Endodermal cell (in vitro differentiated cells): ENCODE data around the gene GALNT14. TPM values are rescaled to one million over a fixed set of nuclear protein-coding genes. Genes with fewer than 3 reads are reported as not detected.

Experiments used
- DNase-seq: peaks from one replicate; pipeline ENCODE4 v3.0.0-alpha.2; 2017
- H3K27ac ChIP-seq: 2 replicates; pipeline ENCODE4 v1.5.1; 2013; ENCODE audit warnings: mild to moderate bottlenecking, low read depth, low read length, moderate library complexity
- H3K27me3 ChIP-seq: 2 replicates; pipeline ENCODE4 v1.6.1; 2013; ENCODE audit warnings: mild to moderate bottlenecking, low read length, moderate library complexity; ENCODE audit not compliant: insufficient read depth, control insufficient read depth, poor library complexity, severe bottlenecking
- H3K36me3 ChIP-seq: 2 replicates; pipeline ENCODE4 v1.7.0; 2013; ENCODE audit warnings: mild to moderate bottlenecking, low read length, moderate library complexity; ENCODE audit not compliant: control insufficient read depth, insufficient read depth
- H3K4me1 ChIP-seq: one replicate; pipeline ENCODE4 v1.7.0; 2013; ENCODE audit warnings: low read length; ENCODE audit not compliant: control insufficient read depth, insufficient read depth
- H3K4me3 ChIP-seq: 2 replicates; pipeline ENCODE4 v1.5.1; 2013; ENCODE audit warnings: mild to moderate bottlenecking, low read length, moderate library complexity
- H3K9ac ChIP-seq: 2 replicates; pipeline ENCODE4 v1.6.1; 2013; ENCODE audit warnings: mild to moderate bottlenecking, low read length, moderate library complexity; ENCODE audit not compliant: poor library complexity, severe bottlenecking; ENCODE audit errors: extremely low read depth
- H3K9me3 ChIP-seq: 2 replicates; pipeline ENCODE4 v1.6.1; 2013; ENCODE audit warnings: mild to moderate bottlenecking, low read length, moderate library complexity; ENCODE audit not compliant: control insufficient read depth
- H3K27ac Mint-ChIP-seq: 2 replicates; pipeline ENCODE4 v1.8.0; 2020; ENCODE audit warnings: mixed read lengths
- H3K27me3 Mint-ChIP-seq: 2 replicates; pipeline ENCODE4 v1.8.0; 2021; ENCODE audit warnings: mild to moderate bottlenecking, mixed read lengths; ENCODE audit not compliant: insufficient read depth
- H3K36me3 Mint-ChIP-seq: 2 replicates; pipeline ENCODE4 v1.8.0; 2020; ENCODE audit warnings: low read depth, mixed read lengths
- H3K4me1 Mint-ChIP-seq: 2 replicates; pipeline ENCODE4 v1.8.0; 2020; ENCODE audit warnings: mixed read lengths
- H3K4me3 Mint-ChIP-seq: 2 replicates; pipeline ENCODE4 v1.8.0; 2020; ENCODE audit warnings: mild to moderate bottlenecking, moderate library complexity, mixed read lengths
- H3K9me3 Mint-ChIP-seq: 2 replicates; pipeline ENCODE4 v1.8.0; 2020; ENCODE audit warnings: mild to moderate bottlenecking, mixed read lengths
- CTCF ChIP-seq: fragments of 200-600 bp; sonication (generic); conservative IDR thresholded peaks from 2 replicates; pipeline ENCODE4 v1.5.0; 2021; ENCODE audit warnings: antibody characterized with exemption, mild to moderate bottlenecking
- WGBS, 2 experiments: methylation state at CpG; one replicate each; pipeline versions ENCODE4 v1.1.5 to v1.1.7; 2013; ENCODE audit warnings: missing lambda C conversion rate in 2 of 2, mixed read lengths in 1 of 2; ENCODE audit not compliant: insufficient coverage in 1 of 2, insufficient read length in 1 of 2; 5-methylcytosine and 5-hydroxymethylcytosine counted together
- total RNA-seq, 2 donors: library from RNA; stranded (reverse); fragmentation: NEBNext Ultra II Directional in 1 of 2; extraction: Animal tissue kit (Norgen Biotek cat#: 25700) in 1 of 2; gene quantifications; 2 replicates in 1 of 2; 3 replicates in 1 of 2; pipeline ENCODE4 v1.2.1, GENCODE V29; 2021

The GALNT14 gene
- total RNA-seq, 2 donors from 2014 or later, result 1.4 TPM

GRCh38 chr2:31014516-31014915, 123.7 kb downstream of the GALNT14 start:
- H3K36me3 Mint-ChIP-seq, result no peaks in the 10 kb centered on the region
- H3K4me1 ChIP-seq, result no peaks in the 10 kb centered on the region
- no peaks in the 10 kb centered on the region for H3K27me3 ChIP-seq
- H3K4me1 Mint-ChIP-seq, result no peaks in the 10 kb centered on the region
- H3K27ac ChIP-seq, result no peak overlapping the region
- no peaks in the 10 kb centered on the region for H3K9me3 Mint-ChIP-seq
- no peak overlapping the region for H3K4me3 Mint-ChIP-seq
- H3K36me3 ChIP-seq, result no peaks in the 10 kb centered on the region
- no peak overlapping the region for H3K4me3 ChIP-seq
- no peaks in the 10 kb centered on the region for H3K9me3 ChIP-seq
- 97 to 100% methylated on average over 1 to 4 of the region's 4 CpGs for WGBS, 2 experiments
- no peak for TF ChIP-seq CTCF
- no peak overlapping the region for H3K27ac Mint-ChIP-seq
- no peak for DNase-seq
- H3K27me3 Mint-ChIP-seq, result no peaks in the 10 kb centered on the region
- H3K9ac ChIP-seq, result no peak overlapping the region

- Mint-ChIP-seq H3K4me3 (no peak overlapping the region), H3K36me3 (no peaks in the 10 kb centered on the region), H3K27me3 (no peaks in the 10 kb centered on the region), H3K4me1 (no peaks in the 10 kb centered on the region), H3K9me3 (no peaks in the 10 kb centered on the region), H3K27ac (no peak overlapping the region)
- 92 to 93% methylated on average over 8 of the region's 8 CpGs for WGBS, 2 experiments
- Histone ChIP-seq H3K27ac (no peak overlapping the region), H3K9me3 (no peaks in the 10 kb centered on the region), H3K9ac (no peak overlapping the region), H3K27me3 (no peaks in the 10 kb centered on the region), H3K36me3 (no peaks in the 10 kb centered on the region), H3K4me3 (no peak overlapping the region), H3K4me1 (no peaks in the 10 kb centered on the region)
- no peak for TF ChIP-seq CTCF
- DNase-seq, result no peak
Measured at GRCh38 chr2:31013301-31013700, 124.9 kb downstream of the GALNT14 start.

- no peak for DNase-seq
- Histone ChIP-seq H3K27ac (no peak overlapping the region), H3K4me1 (no peaks in the 10 kb centered on the region), H3K36me3 (no peaks in the 10 kb centered on the region), H3K4me3 (no peak overlapping the region), H3K27me3 (no peaks in the 10 kb centered on the region), H3K9ac (no peak overlapping the region), H3K9me3 (no peaks in the 10 kb centered on the region)
- no peak overlapping the region for H3K27ac Mint-ChIP-seq
- H3K4me3 Mint-ChIP-seq, result no peak overlapping the region
- 100% methylated on average over 1 of the region's 1 CpG; no CpG with 5 or more reads in 1 of the 2 experiments for WGBS, 2 experiments
- no peaks in the 10 kb centered on the region for H3K36me3 Mint-ChIP-seq
- H3K9me3 Mint-ChIP-seq, result no peaks in the 10 kb centered on the region
- no peaks in the 10 kb centered on the region for H3K27me3 Mint-ChIP-seq
- H3K4me1 Mint-ChIP-seq, result no peaks in the 10 kb centered on the region
- TF ChIP-seq CTCF, result no peak
Measured at GRCh38 chr2:31012406-31012805, 125.8 kb downstream of the GALNT14 start.
